GM23338 (cell line): Measurements from ENCODE around the gene DCLK2. TPM values are rescaled to one million over a fixed set of nuclear protein-coding genes. Genes with fewer than 3 reads are reported as not detected.

ENCODE experiments used
- ATAC-seq: fragments of 200-7000 bp; cut with Tn5 transposase; 3 replicates; pipeline ENCODE4 v1.9.1; 2020
- DNase-seq: peaks from one replicate; pipeline ENCODE4 v3.0.0-alpha.2; 2015; ENCODE audit warnings: low spot score
- H2AFZ ChIP-seq: fragments of 200-600 bp; sonication (generic); 2 replicates; pipeline ENCODE4 v1.8.0; 2016; ENCODE audit warnings: antibody characterized with exemption, mild to moderate bottlenecking, moderate library complexity
- H3F3A ChIP-seq: fragments of 200-600 bp; sonication (generic); replicated peaks from 2 replicates; pipeline ENCODE4 v1.8.0; 2017; ENCODE audit warnings: antibody characterized with exemption, mixed run types, low read depth
- H3K27ac ChIP-seq: fragments of 200-600 bp; sonication (generic); 2 replicates; pipeline ENCODE4 v1.6.1; 2016; ENCODE audit warnings: low read depth
- H3K27me3 ChIP-seq: fragments of 200-600 bp; sonication (generic); 2 replicates; pipeline ENCODE4 v1.8.0; 2016; ENCODE audit warnings: mild to moderate bottlenecking, mixed run types, moderate library complexity; ENCODE audit not compliant: insufficient read depth
- H3K36me3 ChIP-seq: fragments of 200-600 bp; sonication (generic); 2 replicates; pipeline ENCODE4 v1.8.0; 2016; ENCODE audit warnings: mild to moderate bottlenecking; ENCODE audit not compliant: insufficient read depth
- H3K4me1 ChIP-seq: fragments of 200-600 bp; sonication (generic); 2 replicates; pipeline ENCODE4 v1.8.0; 2016; ENCODE audit warnings: mild to moderate bottlenecking, moderate library complexity; ENCODE audit not compliant: insufficient read depth
- H3K4me2 ChIP-seq: fragments of 200-600 bp; sonication (generic); 2 replicates; pipeline ENCODE4 v1.7.1; 2017; ENCODE audit warnings: mixed run types
- H3K4me3 ChIP-seq: fragments of 200-600 bp; sonication (generic); 2 replicates; pipeline ENCODE4 v1.6.1; 2016; ENCODE audit warnings: mixed run types
- H3K79me2 ChIP-seq: fragments of 200-600 bp; sonication (generic); replicated peaks from 2 replicates; pipeline ENCODE4 v1.8.0; 2017; ENCODE audit warnings: mild to moderate bottlenecking; ENCODE audit not compliant: insufficient read depth
- H3K9me2 ChIP-seq: fragments of 200-600 bp; sonication (generic); 2 replicates; pipeline ENCODE4 v1.8.0; 2017; ENCODE audit not compliant: insufficient read depth
- H4K20me1 ChIP-seq: fragments of 200-600 bp; sonication (generic); replicated peaks from 2 replicates; pipeline ENCODE4 v1.8.0; 2017; ENCODE audit warnings: mild to moderate bottlenecking; ENCODE audit not compliant: insufficient read depth
- H3K27ac Mint-ChIP-seq: 2 replicates; pipeline ENCODE4 v1.8.0; 2020; ENCODE audit warnings: inconsistent platforms, mild to moderate bottlenecking, moderate library complexity, mixed read lengths
- H3K27me3 Mint-ChIP-seq: 3 replicates; pipeline ENCODE4 v1.8.0; 2022; ENCODE audit warnings: low read depth, mild to moderate bottlenecking, moderate library complexity, mixed read lengths, inconsistent platforms; ENCODE audit not compliant: insufficient read depth, poor library complexity
- H3K36me3 Mint-ChIP-seq: 3 replicates; pipeline ENCODE4 v1.8.0; 2021; ENCODE audit warnings: low read depth, mild to moderate bottlenecking, inconsistent platforms, moderate library complexity, mixed read lengths
- H3K4me1 Mint-ChIP-seq: 3 replicates; pipeline ENCODE4 v1.8.0; 2020; ENCODE audit warnings: mild to moderate bottlenecking, inconsistent platforms, mixed read lengths
- H3K4me3 Mint-ChIP-seq: 3 replicates; pipeline ENCODE4 v1.8.0; 2021; ENCODE audit warnings: moderate library complexity, mild to moderate bottlenecking, inconsistent platforms, mixed read lengths
- H3K9me3 Mint-ChIP-seq: 3 replicates; pipeline ENCODE4 v1.8.0; 2020; ENCODE audit warnings: moderate library complexity, mild to moderate bottlenecking, inconsistent platforms, mixed read lengths
- CREB1 ChIP-seq: fragments of 250-450 bp; sonication (Bioruptor Pico); IDR thresholded peaks from 2 replicates; pipeline ENCODE4 v1.5.0; 2020; ENCODE audit warnings: low read depth, mild to moderate bottlenecking, moderate library complexity
- EZH2 ChIP-seq: fragments of 200-600 bp; sonication (generic); IDR thresholded peaks from one replicate; pipeline ENCODE4 v1.8.0; 2017; ENCODE audit warnings: antibody characterized with exemption, mild to moderate bottlenecking, low read depth; ENCODE audit not compliant: unreplicated experiment
- JUNB ChIP-seq: IDR thresholded peaks from one replicate; pipeline ENCODE4 v1.6.1; 2016; ENCODE audit warnings: antibody characterized with exemption; ENCODE audit not compliant: unreplicated experiment
- NANOG ChIP-seq: IDR thresholded peaks from 2 replicates; pipeline ENCODE4 v1.6.1; 2016; ENCODE audit warnings: antibody characterized with exemption, borderline replicate concordance
- POLR2AphosphoS5 ChIP-seq: IDR thresholded peaks from 2 replicates; pipeline ENCODE4 v1.6.1; 2016; ENCODE audit warnings: antibody characterized with exemption, low read depth
- STAT1 ChIP-seq: IDR thresholded peaks from one replicate; pipeline ENCODE4 v1.6.1; 2016; ENCODE audit warnings: antibody characterized with exemption; ENCODE audit not compliant: unreplicated experiment
- ZNF114 ChIP-seq: fragments of 250-450 bp; sonication (Bioruptor Pico); IDR thresholded peaks from 2 replicates; pipeline ENCODE4 v1.5.0; 2020; ENCODE audit warnings: mild to moderate bottlenecking, moderate library complexity
- ZNF331 ChIP-seq: fragments of 250-450 bp; sonication (Bioruptor Pico); IDR thresholded peaks from 2 replicates; pipeline ENCODE4 v1.5.0; 2020; ENCODE audit warnings: low read depth, mild to moderate bottlenecking, moderate library complexity
- polyA plus RNA-seq: library from polyadenylated mRNA; unstranded; fragments of >200 nt; fragmentation: Nextera tagmentation; extraction: Ambion mirVana; gene quantifications from 2 replicates; pipeline ENCODE4 v1.2.1, GENCODE V29; 2016
- total RNA-seq: library from RNA; depleted of rRNA; stranded (reverse); fragments of >200 nt; shearing (Covaris generic); gene quantifications from 2 replicates; pipeline ENCODE4 v1.2.3, GENCODE V29; 2014
- TF ChIP-seq, protein P1 (sequence below): IDR thresholded peaks from one replicate; pipeline ENCODE4 v1.6.1; 2018; ENCODE audit warnings: antibody characterized with exemption; ENCODE audit not compliant: unreplicated experiment
- TF ChIP-seq, protein P2 (sequence below): fragments of 250-450 bp; sonication (Bioruptor Pico); IDR thresholded peaks from 2 replicates; pipeline ENCODE4 v1.5.0; 2020; ENCODE audit warnings: mild to moderate bottlenecking, moderate library complexity
- TF ChIP-seq, protein P3 (sequence below): IDR thresholded peaks from 2 replicates; pipeline ENCODE4 v1.6.1; 2016; ENCODE audit warnings: antibody characterized with exemption

Gene DCLK2
- total and polyA plus RNA-seq, 2 experiments from 2014 or later: 0.49 TPM; not detected in 1

DNA sequence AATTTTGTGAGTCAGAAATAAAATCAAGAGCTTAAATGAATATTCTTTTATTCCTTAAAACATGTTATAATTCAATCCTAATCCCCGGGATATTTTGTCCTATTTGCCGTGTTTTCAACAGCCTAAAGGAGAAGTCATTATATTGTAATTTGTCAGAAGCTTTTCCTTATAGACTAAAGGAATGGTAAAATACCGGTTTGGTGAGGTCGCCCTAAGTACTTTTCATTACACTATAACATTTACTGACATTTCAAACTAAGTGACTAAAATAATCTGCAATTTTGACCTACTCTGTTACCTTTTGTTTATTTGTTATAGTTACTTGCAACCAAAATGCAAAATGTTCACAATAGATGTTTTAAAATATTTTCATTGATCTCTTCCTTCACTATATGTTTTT is 8.8 kb downstream of the DCLK2 start (continued):
- TF ChIP-seq, protein P1, sequence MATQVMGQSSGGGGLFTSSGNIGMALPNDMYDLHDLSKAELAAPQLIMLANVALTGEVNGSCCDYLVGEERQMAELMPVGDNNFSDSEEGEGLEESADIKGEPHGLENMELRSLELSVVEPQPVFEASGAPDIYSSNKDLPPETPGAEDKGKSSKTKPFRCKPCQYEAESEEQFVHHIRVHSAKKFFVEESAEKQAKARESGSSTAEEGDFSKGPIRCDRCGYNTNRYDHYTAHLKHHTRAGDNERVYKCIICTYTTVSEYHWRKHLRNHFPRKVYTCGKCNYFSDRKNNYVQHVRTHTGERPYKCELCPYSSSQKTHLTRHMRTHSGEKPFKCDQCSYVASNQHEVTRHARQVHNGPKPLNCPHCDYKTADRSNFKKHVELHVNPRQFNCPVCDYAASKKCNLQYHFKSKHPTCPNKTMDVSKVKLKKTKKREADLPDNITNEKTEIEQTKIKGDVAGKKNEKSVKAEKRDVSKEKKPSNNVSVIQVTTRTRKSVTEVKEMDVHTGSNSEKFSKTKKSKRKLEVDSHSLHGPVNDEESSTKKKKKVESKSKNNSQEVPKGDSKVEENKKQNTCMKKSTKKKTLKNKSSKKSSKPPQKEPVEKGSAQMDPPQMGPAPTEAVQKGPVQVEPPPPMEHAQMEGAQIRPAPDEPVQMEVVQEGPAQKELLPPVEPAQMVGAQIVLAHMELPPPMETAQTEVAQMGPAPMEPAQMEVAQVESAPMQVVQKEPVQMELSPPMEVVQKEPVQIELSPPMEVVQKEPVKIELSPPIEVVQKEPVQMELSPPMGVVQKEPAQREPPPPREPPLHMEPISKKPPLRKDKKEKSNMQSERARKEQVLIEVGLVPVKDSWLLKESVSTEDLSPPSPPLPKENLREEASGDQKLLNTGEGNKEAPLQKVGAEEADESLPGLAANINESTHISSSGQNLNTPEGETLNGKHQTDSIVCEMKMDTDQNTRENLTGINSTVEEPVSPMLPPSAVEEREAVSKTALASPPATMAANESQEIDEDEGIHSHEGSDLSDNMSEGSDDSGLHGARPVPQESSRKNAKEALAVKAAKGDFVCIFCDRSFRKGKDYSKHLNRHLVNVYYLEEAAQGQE: no peak
- TF ChIP-seq CREB1: no peak

DNA sequence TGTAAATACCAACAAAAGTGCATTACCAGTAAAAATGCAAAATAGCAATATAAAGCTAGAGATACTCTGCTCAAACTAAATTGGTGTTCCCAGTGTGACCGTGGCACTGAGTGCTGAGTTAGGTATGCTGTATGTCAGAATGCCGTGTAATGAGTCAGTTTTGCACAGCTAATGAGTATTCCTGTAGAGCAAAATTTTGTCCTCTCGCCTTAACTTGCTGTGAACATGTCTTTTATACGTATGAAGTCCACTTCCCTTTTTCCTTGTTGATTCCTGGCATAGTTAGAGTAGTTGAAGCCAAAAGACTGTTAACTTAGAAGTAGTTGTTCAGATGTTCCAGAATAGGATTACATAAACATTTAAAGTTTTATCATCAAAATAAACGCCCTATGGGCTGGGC is 11.5 kb downstream of the DCLK2 start:
- no peak overlapping the region for H3K4me3 ChIP-seq
- DNase-seq: no peak
- H3K27me3 ChIP-seq: no peaks in the 10 kb centered on the region
- Mint-ChIP-seq H3K4me3 (no peak overlapping the region), H3K27ac (no peak overlapping the region), H3K36me3 (no peaks in the 10 kb centered on the region), H3K9me3 (no peaks in the 10 kb centered on the region), H3K4me1 (no peaks in the 10 kb centered on the region), H3K27me3 (no peaks in the 10 kb centered on the region)
- H3K4me2 ChIP-seq: no peak overlapping the region
- ATAC-seq: no peak
- H3K27ac ChIP-seq: no peak overlapping the region
- no peaks in the 10 kb centered on the region for H3F3A ChIP-seq
- no peaks in the 10 kb centered on the region for H3K79me2 ChIP-seq
- H4K20me1 ChIP-seq: no peaks in the 10 kb centered on the region
- no peaks in the 10 kb centered on the region for H3K9me2 ChIP-seq
- no peaks in the 10 kb centered on the region for H3K4me1 ChIP-seq
- H2AFZ ChIP-seq: no peak overlapping the region
- no peaks in the 10 kb centered on the region for H3K36me3 ChIP-seq
- TF ChIP-seq ZNF331 (CRISPR knock-in tag): no peak
- TF ChIP-seq EZH2: no peak
- TF ChIP-seq, protein P2, sequence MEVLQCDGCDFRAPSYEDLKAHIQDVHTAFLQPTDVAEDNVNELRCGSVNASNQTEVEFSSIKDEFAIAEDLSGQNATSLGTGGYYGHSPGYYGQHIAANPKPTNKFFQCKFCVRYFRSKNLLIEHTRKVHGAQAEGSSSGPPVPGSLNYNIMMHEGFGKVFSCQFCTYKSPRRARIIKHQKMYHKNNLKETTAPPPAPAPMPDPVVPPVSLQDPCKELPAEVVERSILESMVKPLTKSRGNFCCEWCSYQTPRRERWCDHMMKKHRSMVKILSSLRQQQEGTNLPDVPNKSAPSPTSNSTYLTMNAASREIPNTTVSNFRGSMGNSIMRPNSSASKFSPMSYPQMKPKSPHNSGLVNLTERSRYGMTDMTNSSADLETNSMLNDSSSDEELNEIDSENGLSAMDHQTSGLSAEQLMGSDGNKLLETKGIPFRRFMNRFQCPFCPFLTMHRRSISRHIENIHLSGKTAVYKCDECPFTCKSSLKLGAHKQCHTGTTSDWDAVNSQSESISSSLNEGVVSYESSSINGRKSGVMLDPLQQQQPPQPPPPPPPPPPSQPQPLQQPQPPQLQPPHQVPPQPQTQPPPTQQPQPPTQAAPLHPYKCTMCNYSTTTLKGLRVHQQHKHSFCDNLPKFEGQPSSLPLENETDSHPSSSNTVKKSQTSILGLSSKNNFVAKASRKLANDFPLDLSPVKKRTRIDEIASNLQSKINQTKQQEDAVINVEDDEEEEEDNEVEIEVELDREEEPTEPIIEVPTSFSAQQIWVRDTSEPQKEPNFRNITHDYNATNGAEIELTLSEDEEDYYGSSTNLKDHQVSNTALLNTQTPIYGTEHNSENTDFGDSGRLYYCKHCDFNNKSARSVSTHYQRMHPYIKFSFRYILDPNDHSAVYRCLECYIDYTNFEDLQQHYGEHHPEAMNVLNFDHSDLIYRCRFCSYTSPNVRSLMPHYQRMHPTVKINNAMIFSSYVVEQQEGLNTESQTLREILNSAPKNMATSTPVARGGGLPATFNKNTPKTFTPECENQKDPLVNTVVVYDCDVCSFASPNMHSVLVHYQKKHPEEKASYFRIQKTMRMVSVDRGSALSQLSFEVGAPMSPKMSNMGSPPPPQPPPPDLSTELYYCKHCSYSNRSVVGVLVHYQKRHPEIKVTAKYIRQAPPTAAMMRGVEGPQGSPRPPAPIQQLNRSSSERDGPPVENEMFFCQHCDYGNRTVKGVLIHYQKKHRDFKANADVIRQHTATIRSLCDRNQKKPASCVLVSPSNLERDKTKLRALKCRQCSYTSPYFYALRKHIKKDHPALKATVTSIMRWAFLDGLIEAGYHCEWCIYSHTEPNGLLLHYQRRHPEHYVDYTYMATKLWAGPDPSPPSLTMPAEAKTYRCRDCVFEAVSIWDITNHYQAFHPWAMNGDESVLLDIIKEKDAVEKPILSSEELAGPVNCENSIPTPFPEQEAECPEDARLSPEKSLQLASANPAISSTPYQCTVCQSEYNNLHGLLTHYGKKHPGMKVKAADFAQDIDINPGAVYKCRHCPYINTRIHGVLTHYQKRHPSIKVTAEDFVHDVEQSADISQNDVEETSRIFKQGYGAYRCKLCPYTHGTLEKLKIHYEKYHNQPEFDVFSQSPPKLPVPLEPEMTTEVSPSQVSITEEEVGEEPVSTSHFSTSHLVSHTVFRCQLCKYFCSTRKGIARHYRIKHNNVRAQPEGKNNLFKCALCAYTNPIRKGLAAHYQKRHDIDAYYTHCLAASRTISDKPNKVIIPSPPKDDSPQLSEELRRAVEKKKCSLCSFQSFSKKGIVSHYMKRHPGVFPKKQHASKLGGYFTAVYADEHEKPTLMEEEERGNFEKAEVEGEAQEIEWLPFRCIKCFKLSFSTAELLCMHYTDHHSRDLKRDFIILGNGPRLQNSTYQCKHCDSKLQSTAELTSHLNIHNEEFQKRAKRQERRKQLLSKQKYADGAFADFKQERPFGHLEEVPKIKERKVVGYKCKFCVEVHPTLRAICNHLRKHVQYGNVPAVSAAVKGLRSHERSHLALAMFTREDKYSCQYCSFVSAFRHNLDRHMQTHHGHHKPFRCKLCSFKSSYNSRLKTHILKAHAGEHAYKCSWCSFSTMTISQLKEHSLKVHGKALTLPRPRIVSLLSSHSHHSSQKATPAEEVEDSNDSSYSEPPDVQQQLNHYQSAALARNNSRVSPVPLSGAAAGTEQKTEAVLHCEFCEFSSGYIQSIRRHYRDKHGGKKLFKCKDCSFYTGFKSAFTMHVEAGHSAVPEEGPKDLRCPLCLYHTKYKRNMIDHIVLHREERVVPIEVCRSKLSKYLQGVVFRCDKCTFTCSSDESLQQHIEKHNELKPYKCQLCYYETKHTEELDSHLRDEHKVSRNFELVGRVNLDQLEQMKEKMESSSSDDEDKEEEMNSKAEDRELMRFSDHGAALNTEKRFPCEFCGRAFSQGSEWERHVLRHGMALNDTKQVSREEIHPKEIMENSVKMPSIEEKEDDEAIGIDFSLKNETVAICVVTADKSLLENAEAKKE (CRISPR knock-in tag): no peak
- TF ChIP-seq POLR2AphosphoS5: no peak
- TF ChIP-seq ZNF114 (CRISPR knock-in tag): no peak
- TF ChIP-seq, protein P3, sequence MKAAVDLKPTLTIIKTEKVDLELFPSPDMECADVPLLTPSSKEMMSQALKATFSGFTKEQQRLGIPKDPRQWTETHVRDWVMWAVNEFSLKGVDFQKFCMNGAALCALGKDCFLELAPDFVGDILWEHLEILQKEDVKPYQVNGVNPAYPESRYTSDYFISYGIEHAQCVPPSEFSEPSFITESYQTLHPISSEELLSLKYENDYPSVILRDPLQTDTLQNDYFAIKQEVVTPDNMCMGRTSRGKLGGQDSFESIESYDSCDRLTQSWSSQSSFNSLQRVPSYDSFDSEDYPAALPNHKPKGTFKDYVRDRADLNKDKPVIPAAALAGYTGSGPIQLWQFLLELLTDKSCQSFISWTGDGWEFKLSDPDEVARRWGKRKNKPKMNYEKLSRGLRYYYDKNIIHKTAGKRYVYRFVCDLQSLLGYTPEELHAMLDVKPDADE: no peak
- TF ChIP-seq STAT1: no peak
- no peak for TF ChIP-seq JUNB
- TF ChIP-seq, protein P1: no peak
- no peak for TF ChIP-seq NANOG
